OCI-LY1 (cell line): ENCODE results near the gene EGR4.

ENCODE experiments used
- H2AFZ ChIP-seq: fragments of 200-600 bp; sonication (generic), shearing (Covaris generic); 2 replicates; pipeline ENCODE4 v1.6.0; 2014; ENCODE audit warnings: antibody characterized with exemption, mild to moderate bottlenecking, low read length
- H3F3A ChIP-seq: fragments of 200-600 bp; sonication (generic), shearing (Covaris generic); 2 replicates; pipeline ENCODE4 v1.6.0; 2014; ENCODE audit warnings: mild to moderate bottlenecking, antibody characterized with exemption, low read length, moderate library complexity; ENCODE audit not compliant: insufficient read depth
- H3K27ac ChIP-seq: fragments of 200-600 bp; sonication (generic); 2 replicates; pipeline ENCODE4 v1.5.1; 2014; ENCODE audit warnings: low read length, mixed run types, mild to moderate bottlenecking, low read depth; ENCODE audit not compliant: poor library complexity, severe bottlenecking
- H3K27me3 ChIP-seq: fragments of 200-600 bp; sonication (generic); 2 replicates; pipeline ENCODE4 v1.6.0; 2014; ENCODE audit warnings: antibody characterized with exemption, mild to moderate bottlenecking, low read length, moderate library complexity; ENCODE audit not compliant: insufficient read depth
- H3K36me3 ChIP-seq: fragments of 200-600 bp; sonication (generic); 2 replicates; pipeline ENCODE4 v1.6.1; 2014; ENCODE audit warnings: mild to moderate bottlenecking, antibody characterized with exemption, low read length, moderate library complexity, mixed read lengths; ENCODE audit not compliant: insufficient read depth
- H3K4me1 ChIP-seq: fragments of 200-600 bp; sonication (generic); 2 replicates; pipeline ENCODE4 v1.5.1; 2014; ENCODE audit warnings: mild to moderate bottlenecking, low read length, moderate library complexity; ENCODE audit not compliant: insufficient read depth, severe bottlenecking
- H3K4me2 ChIP-seq: fragments of 200-600 bp; sonication (generic), shearing (Covaris generic); 2 replicates; pipeline ENCODE4 v1.6.1; 2014; ENCODE audit warnings: low read length
- H3K4me3 ChIP-seq: fragments of 200-600 bp; sonication (generic); 2 replicates; pipeline ENCODE4 v1.5.1; 2014; ENCODE audit warnings: low read length, low read depth, mild to moderate bottlenecking, mixed read lengths; ENCODE audit not compliant: poor library complexity, severe bottlenecking
- H3K79me2 ChIP-seq: fragments of 200-600 bp; shearing (Covaris generic); 2 replicates; pipeline ENCODE4 v1.6.1; 2016; ENCODE audit warnings: mixed run types, low read length, mixed read lengths; ENCODE audit not compliant: insufficient read depth
- H3K9ac ChIP-seq: fragments of 200-600 bp; sonication (generic), shearing (Covaris generic); 2 replicates; pipeline ENCODE4 v1.6.1; 2014; ENCODE audit warnings: mild to moderate bottlenecking, low read length, mixed read lengths
- H3K9me2 ChIP-seq: fragments of 200-600 bp; sonication (generic), shearing (Covaris generic); 2 replicates; pipeline ENCODE4 v1.6.1; 2014; ENCODE audit warnings: low read depth, mild to moderate bottlenecking, low read length, mixed read lengths
- H3K9me3 ChIP-seq: fragments of 200-600 bp; shearing (Covaris generic); 2 replicates; pipeline ENCODE4 v1.6.1; 2014; ENCODE audit warnings: low read length, mixed read lengths
- H4K20me1 ChIP-seq: fragments of 200-600 bp; sonication (generic), shearing (Covaris generic); 2 replicates; pipeline ENCODE4 v1.6.0; 2016; ENCODE audit warnings: mild to moderate bottlenecking, low read length; ENCODE audit not compliant: insufficient read depth
- CTCF ChIP-seq: fragments of 200-600 bp; sonication (generic), shearing (Covaris generic); IDR thresholded peaks from 2 replicates; pipeline ENCODE4 v1.5.1; 2017; ENCODE audit warnings: mild to moderate bottlenecking, antibody characterized with exemption, low read length, moderate library complexity, mixed read lengths
- EZH2 ChIP-seq: fragments of 200-600 bp; sonication (generic), shearing (Covaris generic); IDR thresholded peaks from 2 replicates; pipeline ENCODE4 v1.8.0; 2017; ENCODE audit warnings: borderline replicate concordance, mixed run types, mild to moderate bottlenecking, antibody characterized with exemption, low read length, moderate library complexity, mixed read lengths

EGR4 gene

DNA sequence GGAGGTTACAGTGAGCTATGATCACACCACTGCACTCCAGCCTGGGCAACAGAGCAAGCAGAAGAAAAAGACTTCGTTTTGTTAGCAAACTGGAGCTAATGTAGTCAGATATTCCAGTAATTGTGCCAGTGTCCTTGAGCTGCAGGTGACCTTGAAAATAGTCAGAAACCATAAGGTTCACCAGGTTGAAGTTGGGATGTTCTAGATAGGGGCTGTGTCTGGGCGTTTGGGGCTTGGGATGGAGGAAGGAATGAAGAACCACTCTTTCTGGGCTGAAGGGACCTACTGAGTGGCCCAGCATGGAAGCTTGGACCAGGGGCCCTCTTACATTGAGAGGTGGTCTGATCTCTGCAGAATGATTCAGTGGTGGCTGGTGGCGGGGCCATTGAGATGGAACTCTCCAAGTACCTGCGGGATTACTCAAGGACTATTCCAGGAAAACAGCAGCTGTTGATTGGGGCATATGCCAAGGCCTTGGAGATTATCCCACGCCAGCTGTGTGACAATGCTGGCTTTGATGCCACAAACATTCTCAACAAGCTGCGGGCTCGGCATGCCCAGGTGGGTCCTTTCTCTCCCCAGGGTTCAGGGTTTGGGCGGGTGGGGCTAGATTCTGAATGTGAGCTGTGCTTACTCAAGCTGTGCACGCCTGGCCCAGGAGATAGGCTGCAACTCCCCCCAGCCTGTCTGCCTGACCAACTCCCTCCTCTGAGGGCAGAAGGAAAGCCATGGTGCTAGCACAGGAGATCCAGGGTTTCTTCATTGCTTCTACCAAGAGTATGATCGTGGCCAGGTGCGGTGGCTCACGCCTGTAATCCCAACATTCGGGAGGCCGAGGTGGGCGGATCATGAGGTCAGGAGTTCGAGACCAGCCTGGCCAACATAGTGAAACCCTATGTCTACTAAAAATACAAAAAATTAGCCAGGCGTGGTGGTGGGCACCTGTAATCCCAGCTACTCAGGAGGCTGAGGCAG is 42.2 kb downstream of the EGR4 start:
- peaks cover 7% of the 10 kb centered on the region for H3F3A ChIP-seq
- no peak for TF ChIP-seq CTCF
- H3K79me2 ChIP-seq, result no peaks in the 10 kb centered on the region
- H3K9me3 ChIP-seq, result no peaks in the 10 kb centered on the region
- H3K9ac ChIP-seq, result no peak overlapping the region
- H4K20me1 ChIP-seq, result no peaks in the 10 kb centered on the region
- H3K36me3 ChIP-seq, result peaks cover 99% of the 10 kb centered on the region
- H3K27ac ChIP-seq, result no peak overlapping the region
- H3K9me2 ChIP-seq, result no peaks in the 10 kb centered on the region
- no peak overlapping the region for H3K4me3 ChIP-seq
- no peaks in the 10 kb centered on the region for H3K4me1 ChIP-seq
- no peaks in the 10 kb centered on the region for H3K27me3 ChIP-seq
- H2AFZ ChIP-seq, result no peak overlapping the region
- H3K4me2 ChIP-seq, result no peak overlapping the region

GRCh38 chr2:73249636-73250035 is 43.7 kb downstream of the EGR4 start:
- TF ChIP-seq CTCF (no peak), EZH2 (no peak)
- no peaks in the 10 kb centered on the region for H3K79me2 ChIP-seq
- H4K20me1 ChIP-seq, result no peaks in the 10 kb centered on the region
- H3K9me2 ChIP-seq, result no peaks in the 10 kb centered on the region
- no peaks in the 10 kb centered on the region for H3K27me3 ChIP-seq
- no peaks in the 10 kb centered on the region for H3K9me3 ChIP-seq
- H3K36me3 ChIP-seq, result peaks cover 99% of the 10 kb centered on the region
- H2AFZ ChIP-seq, result no peak overlapping the region
- no peak overlapping the region for H3K27ac ChIP-seq
- no peak overlapping the region for H3K9ac ChIP-seq
- H3K4me3 ChIP-seq, result no peak overlapping the region
- H3F3A ChIP-seq, result peaks cover 7% of the 10 kb centered on the region
- H3K4me2 ChIP-seq, result no peak overlapping the region
- no peaks in the 10 kb centered on the region for H3K4me1 ChIP-seq

DNA sequence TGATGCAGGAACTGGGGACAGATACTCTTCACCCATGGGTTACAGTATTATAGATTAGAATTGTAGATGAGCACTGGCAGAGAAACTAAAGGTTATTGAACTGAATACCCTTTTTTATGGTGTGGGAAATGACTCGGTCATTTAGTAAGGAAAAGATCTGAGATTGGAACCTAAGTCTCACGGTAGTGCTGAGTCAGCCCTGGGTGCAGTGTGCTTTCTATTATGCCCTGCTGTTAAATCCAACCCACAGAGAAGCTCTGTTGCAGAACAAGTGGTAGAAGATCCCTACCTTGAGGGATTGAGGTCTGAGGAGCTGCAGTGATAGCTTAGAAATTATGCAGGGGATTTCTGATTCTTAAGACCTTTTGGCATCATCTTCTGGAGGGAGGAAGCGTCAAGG is 46.5 kb downstream of the EGR4 start:
- Histone ChIP-seq H3F3A (peaks cover 3% of the 10 kb centered on the region; the same call in 1 of the 2 replicates), H3K4me1 (no peaks in the 10 kb centered on the region), H4K20me1 (no peaks in the 10 kb centered on the region), H3K4me2 (no peak overlapping the region), H3K4me3 (no peak overlapping the region), H3K9me3 (no peaks in the 10 kb centered on the region), H3K9ac (no peak overlapping the region), H3K79me2 (no peaks in the 10 kb centered on the region), H3K27me3 (no peaks in the 10 kb centered on the region), H3K36me3 (peaks cover 100% of the 10 kb centered on the region), H2AFZ (no peak overlapping the region), H3K27ac (no peak overlapping the region), H3K9me2 (no peaks in the 10 kb centered on the region)
- no peak for TF ChIP-seq CTCF
- TF ChIP-seq EZH2, result no peak
